Astrocyte (in vitro differentiated cells and primary cell): ENCODE data around the gene CAMK1D.

Experiments
- EZH2 ChIP-seq: IDR thresholded peaks from 2 replicates; pipeline ENCODE4 v1.6.1; 2012; ENCODE audit warnings: mild to moderate bottlenecking, low read length, inconsistent platforms; ENCODE audit not compliant: insufficient read depth
- TF ChIP-seq, protein P1 (sequence below): IDR thresholded peaks from 2 replicates; pipeline ENCODE4 v1.5.1; 2011; ENCODE audit warnings: low read depth, mild to moderate bottlenecking, inconsistent platforms, low read length, moderate library complexity; ENCODE audit not compliant: insufficient read depth

DNA sequence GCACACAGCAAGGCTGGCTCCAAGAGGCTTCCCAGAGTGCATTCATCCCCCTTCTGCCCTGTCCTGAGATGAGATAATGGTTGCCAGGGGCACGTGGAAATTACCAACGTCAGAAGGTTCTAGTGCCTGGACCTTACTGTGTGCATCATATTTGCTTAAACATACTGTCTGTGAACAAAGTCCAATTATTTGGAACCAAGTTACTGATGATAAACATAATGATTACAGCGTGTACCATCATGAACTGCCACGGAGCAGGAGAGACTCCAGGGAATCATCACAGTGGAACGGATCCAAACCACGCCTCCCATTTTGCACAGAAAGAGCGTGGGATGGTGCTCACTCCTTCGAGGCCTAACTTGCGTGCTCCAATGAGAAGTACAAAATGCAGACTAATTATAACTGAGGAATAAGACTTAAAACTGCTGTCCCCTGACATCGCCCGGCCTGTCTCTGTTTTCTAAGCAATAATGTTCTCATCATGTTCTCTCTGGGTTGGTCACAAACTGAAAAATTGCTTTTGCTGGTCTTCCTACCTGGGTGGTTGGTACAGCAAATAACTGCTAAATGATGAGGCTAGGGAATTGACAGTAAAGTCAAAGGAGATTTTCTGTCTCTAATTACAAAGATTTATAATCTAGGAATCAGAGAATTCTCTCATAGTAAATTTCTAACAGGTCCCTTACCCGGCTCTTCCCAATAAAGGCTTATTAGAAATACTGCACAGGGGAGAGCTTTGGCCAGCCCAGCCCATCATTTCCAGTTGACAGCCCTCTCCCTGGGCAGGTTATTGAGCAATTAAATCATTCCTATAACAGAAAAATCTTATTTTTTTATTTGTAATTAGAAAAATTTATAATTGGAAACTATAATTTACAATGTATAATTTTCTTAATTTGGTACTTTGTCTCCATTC lies 182.2 kb downstream of the CAMK1D start:
- TF ChIP-seq, protein P1, sequence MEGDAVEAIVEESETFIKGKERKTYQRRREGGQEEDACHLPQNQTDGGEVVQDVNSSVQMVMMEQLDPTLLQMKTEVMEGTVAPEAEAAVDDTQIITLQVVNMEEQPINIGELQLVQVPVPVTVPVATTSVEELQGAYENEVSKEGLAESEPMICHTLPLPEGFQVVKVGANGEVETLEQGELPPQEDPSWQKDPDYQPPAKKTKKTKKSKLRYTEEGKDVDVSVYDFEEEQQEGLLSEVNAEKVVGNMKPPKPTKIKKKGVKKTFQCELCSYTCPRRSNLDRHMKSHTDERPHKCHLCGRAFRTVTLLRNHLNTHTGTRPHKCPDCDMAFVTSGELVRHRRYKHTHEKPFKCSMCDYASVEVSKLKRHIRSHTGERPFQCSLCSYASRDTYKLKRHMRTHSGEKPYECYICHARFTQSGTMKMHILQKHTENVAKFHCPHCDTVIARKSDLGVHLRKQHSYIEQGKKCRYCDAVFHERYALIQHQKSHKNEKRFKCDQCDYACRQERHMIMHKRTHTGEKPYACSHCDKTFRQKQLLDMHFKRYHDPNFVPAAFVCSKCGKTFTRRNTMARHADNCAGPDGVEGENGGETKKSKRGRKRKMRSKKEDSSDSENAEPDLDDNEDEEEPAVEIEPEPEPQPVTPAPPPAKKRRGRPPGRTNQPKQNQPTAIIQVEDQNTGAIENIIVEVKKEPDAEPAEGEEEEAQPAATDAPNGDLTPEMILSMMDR: no peak
- no peak for TF ChIP-seq EZH2
